ENCODE results near the gene PDIA4. TPM values are rescaled to one million over a fixed set of nuclear protein-coding genes. Genes with fewer than 3 reads are reported as not detected.
A peak's percentile ranks its signal among the peaks of the same experiment; 100 is the strongest.
"Not testable (repeated sequence)": the region's sequence is repeated elsewhere in the genome, so short reads cannot be mapped to it uniquely, and the experiment has no call there.

PDIA4 gene
- total RNA-seq, 1 donor from 2014 or later: 132 TPM

- Mint-ChIP-seq H3K27me3 (ENCODE audit: insufficient read depth) (peaks cover 8% of the 10 kb centered on the region), H3K4me3 (no peak overlapping the region), H3K36me3 (ENCODE audit: low read depth) (no peaks in the 10 kb centered on the region), H3K4me1 (ENCODE audit: low read depth) (peaks cover 5% of the 10 kb centered on the region), H3K9me3 (no peaks in the 10 kb centered on the region), H3K27ac (no peak overlapping the region)
- no peak for DNase-seq (ENCODE audit: low spot score)
- intact Hi-C loops (cut with micrococcal nuclease): no loop called here
Measured at GRCh38 chr7:148993193-148993592, 35.1 kb downstream of the PDIA4 start.

DNA sequence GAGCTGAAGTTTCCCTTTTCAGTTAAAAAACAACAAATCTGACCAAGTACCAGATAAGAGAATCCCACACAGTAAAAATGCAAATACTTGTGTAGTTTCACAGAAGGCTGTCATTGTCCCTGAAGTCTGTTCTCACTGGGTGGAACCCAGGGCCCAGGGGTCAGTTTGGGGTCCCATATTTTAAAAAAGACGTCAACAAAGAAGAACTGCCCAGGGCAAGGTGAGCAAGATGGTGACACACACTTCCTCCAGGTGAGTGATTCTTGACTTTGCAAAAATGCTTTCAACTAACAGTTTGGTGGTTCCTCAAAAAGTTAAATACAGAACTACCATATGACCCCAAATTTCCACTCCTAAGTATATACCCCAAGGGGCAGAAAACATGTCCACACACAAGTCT lies 36.8 kb downstream of the PDIA4 start:
- peaks cover 8% of the 10 kb centered on the region for H3K27me3 Mint-ChIP-seq (ENCODE audit: insufficient read depth)

GRCh38 chr7:148987751-148988512 lies 40.4 kb downstream of the PDIA4 start:
- intact Hi-C loops (cut with micrococcal nuclease): loop anchor here (1.0 to 5.0 kb wide), 9 partner anchors 25 to 509 kb away; partner anchors contain the start of genes CUL1, EZH2, PDIA4 and ZNF282
- H3K9me3 Mint-ChIP-seq: no peaks in the 10 kb centered on the region
- peak overlapping the region; percentile 92 for H3K27ac Mint-ChIP-seq
- peak overlapping the region; percentile 94 for H3K4me3 Mint-ChIP-seq
- peaks cover 46% of the 10 kb centered on the region for H3K4me1 Mint-ChIP-seq (ENCODE audit: low read depth)
- H3K36me3 Mint-ChIP-seq (ENCODE audit: low read depth): no peaks in the 10 kb centered on the region
- H3K27me3 Mint-ChIP-seq (ENCODE audit: insufficient read depth): peaks cover 21% of the 10 kb centered on the region
- DNase-seq (ENCODE audit: low spot score): no peak

More for the DNA sequence above, 36.8 kb downstream of the PDIA4 start:
- Mint-ChIP-seq H3K4me3 (no peak overlapping the region), H3K9me3 (no peaks in the 10 kb centered on the region), H3K36me3 (ENCODE audit: low read depth) (no peaks in the 10 kb centered on the region), H3K4me1 (ENCODE audit: low read depth) (peaks cover 19% of the 10 kb centered on the region), H3K27ac (no peak overlapping the region)
- no peak for DNase-seq (ENCODE audit: low spot score)
- intact Hi-C loops (cut with micrococcal nuclease): no loop called here

GRCh38 chr7:148987010-148987750 lies 41.1 kb downstream of the PDIA4 start:
- peaks cover 21% of the 10 kb centered on the region for H3K27me3 Mint-ChIP-seq (ENCODE audit: insufficient read depth)
- peak overlapping the region; percentile 94 for H3K4me3 Mint-ChIP-seq
- no peaks in the 10 kb centered on the region for H3K36me3 Mint-ChIP-seq (ENCODE audit: low read depth)
- H3K9me3 Mint-ChIP-seq: no peaks in the 10 kb centered on the region
- intact Hi-C loops (cut with micrococcal nuclease): loop anchor here (1.0 to 5.0 kb wide), 9 partner anchors 24 to 510 kb away; partner anchors contain the start of genes CUL1, EZH2, PDIA4 and ZNF282
- H3K27ac Mint-ChIP-seq: peak overlapping the region; percentile 92
- H3K4me1 Mint-ChIP-seq (ENCODE audit: low read depth): peaks cover 46% of the 10 kb centered on the region
- DNase-seq (ENCODE audit: low spot score): peak; percentile 78

GRCh38 chr7:148986742-148987009 lies 41.6 kb downstream of the PDIA4 start:
- H3K4me3 Mint-ChIP-seq: peak overlapping the region; percentile 52
- H3K9me3 Mint-ChIP-seq: no peaks in the 10 kb centered on the region
- H3K4me1 Mint-ChIP-seq (ENCODE audit: low read depth): peaks cover 46% of the 10 kb centered on the region

DNA sequence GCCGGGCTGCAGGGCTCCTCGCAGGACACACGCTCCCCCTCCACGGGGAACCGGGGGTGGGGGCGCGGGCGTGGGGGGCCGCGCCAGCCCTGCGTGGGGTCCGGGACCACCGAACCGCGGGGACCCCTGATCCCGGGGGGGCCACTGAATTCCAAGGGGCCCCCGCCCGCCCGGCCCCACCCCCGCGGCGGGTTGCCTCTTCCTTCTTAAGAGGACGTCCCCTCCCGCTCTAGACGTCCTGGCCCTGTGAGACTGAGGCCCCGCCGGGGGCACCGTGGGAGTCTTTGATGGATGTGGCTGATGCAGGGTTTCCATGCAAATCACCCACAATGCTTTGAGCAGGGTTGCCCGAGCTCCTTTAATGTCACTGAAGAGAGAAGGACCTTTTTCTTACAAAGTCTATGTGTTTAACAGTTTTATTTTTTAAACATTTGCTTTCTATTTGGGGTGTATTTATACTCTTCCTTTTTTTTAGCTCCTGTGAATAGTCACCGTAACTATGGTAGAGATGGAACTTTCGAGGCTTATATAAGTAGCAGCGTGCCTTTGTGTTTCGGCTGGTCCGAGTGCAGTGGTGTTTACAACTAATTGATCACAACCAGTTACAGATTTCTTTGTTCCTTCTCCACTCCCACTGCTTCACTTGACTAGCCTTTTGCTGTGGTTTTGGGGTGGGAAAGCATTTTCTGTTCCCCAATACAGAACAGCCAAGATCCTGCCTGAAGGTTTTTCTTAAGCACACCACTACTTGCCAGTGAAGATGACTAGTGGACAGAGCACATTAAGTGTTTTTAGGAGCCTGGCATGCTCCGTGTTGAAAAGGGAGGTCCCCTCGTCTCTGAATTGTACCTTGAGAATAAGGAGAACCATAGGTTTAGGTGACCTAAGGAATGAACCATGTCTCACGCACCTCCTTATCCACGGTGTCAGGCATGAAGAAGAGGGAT lies 44.8 kb downstream of the PDIA4 start:
- peaks cover 25% of the 10 kb centered on the region for H3K27me3 Mint-ChIP-seq (ENCODE audit: insufficient read depth)
- intact Hi-C loops (cut with micrococcal nuclease): loop anchor here (1.0 to 5.0 kb wide), 9 partner anchors 20 to 641 kb away; partner anchors contain the start of genes PDIA4 and ZNF786
- H3K36me3 Mint-ChIP-seq (ENCODE audit: low read depth): peaks cover 2% of the 10 kb centered on the region
- H3K4me1 Mint-ChIP-seq (ENCODE audit: low read depth): peaks cover 51% of the 10 kb centered on the region
- peak; percentile 66 for DNase-seq (ENCODE audit: low spot score)
- H3K4me3 Mint-ChIP-seq: peak overlapping the region; percentile 89
- H3K27ac Mint-ChIP-seq: peak overlapping the region; percentile 91
- H3K9me3 Mint-ChIP-seq: no peaks in the 10 kb centered on the region

More at GRCh38 chr7:148986742-148987009, 41.6 kb downstream of the PDIA4 start:
- no peak for DNase-seq (ENCODE audit: low spot score)
- Mint-ChIP-seq H3K36me3 (ENCODE audit: low read depth) (no peaks in the 10 kb centered on the region), H3K27me3 (ENCODE audit: insufficient read depth) (peaks cover 21% of the 10 kb centered on the region), H3K27ac (peak overlapping the region; percentile 92)
- intact Hi-C loops (cut with micrococcal nuclease): loop anchor here (1.0 to 5.0 kb wide), 9 partner anchors 23 to 511 kb away; partner anchors contain the start of genes CUL1, EZH2, PDIA4 and ZNF282

GRCh38 chr7:148982654-148983199 lies 45.6 kb downstream of the PDIA4 start:
- peaks cover 44% of the 10 kb centered on the region for H3K4me1 Mint-ChIP-seq (ENCODE audit: low read depth)
- peaks cover 2% of the 10 kb centered on the region for H3K36me3 Mint-ChIP-seq (ENCODE audit: low read depth)
- peaks cover 29% of the 10 kb centered on the region for H3K27me3 Mint-ChIP-seq (ENCODE audit: insufficient read depth)
- peak overlapping the region; percentile 33 for H3K27ac Mint-ChIP-seq
- H3K9me3 Mint-ChIP-seq: no peaks in the 10 kb centered on the region
- DNase-seq (ENCODE audit: low spot score): no peak
- intact Hi-C loops (cut with micrococcal nuclease): loop anchor here (1.0 to 5.0 kb wide), 9 partner anchors 19 to 642 kb away; partner anchors contain the start of genes PDIA4 and ZNF786
- H3K4me3 Mint-ChIP-seq: peak overlapping the region; percentile 89

DNA sequence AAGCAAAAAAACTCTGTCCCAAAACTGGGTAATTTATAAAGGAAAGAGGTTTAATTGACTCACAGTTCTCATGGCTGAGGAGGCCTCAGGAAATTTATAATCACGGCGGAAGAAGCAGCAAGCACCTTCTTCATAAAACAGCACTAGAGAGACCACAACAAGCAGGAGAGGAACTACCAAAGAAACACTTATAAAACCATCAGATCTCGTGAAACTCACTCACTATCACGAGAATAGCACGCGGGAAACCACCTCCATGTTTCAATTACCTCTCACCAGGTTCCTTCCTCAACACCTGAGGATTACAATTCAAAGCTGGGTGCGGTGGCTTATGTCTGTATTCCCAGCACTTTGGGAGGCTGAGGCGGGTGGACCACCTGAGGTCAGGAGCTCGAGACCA lies 48.5 kb downstream of the PDIA4 start:
- no peak for DNase-seq (ENCODE audit: low spot score)
- Mint-ChIP-seq H3K4me3 (no peak overlapping the region), H3K27ac (no peak overlapping the region)

GRCh38 chr7:148979072-148979471 lies 49.2 kb downstream of the PDIA4 start:
- intact Hi-C loops (cut with micrococcal nuclease); H3K36me3 Mint-ChIP-seq (ENCODE audit: low read depth); H3K27ac Mint-ChIP-seq; H3K4me3 Mint-ChIP-seq; DNase-seq (ENCODE audit: low spot score); H3K9me3 Mint-ChIP-seq: not testable (repeated sequence)
- H3K4me1 Mint-ChIP-seq (ENCODE audit: low read depth): peaks cover 16% of the 10 kb centered on the region
- H3K27me3 Mint-ChIP-seq (ENCODE audit: insufficient read depth): peaks cover 28% of the 10 kb centered on the region

More for the DNA sequence above, 48.5 kb downstream of the PDIA4 start:
- Mint-ChIP-seq H3K27me3 (ENCODE audit: insufficient read depth) (peaks cover 30% of the 10 kb centered on the region), H3K36me3 (ENCODE audit: low read depth) (peaks cover 2% of the 10 kb centered on the region), H3K4me1 (ENCODE audit: low read depth) (peaks cover 23% of the 10 kb centered on the region), H3K9me3 (no peaks in the 10 kb centered on the region)
- intact Hi-C loops (cut with micrococcal nuclease): loop anchor here (5.0 kb wide), 1 partner anchor 478 kb away; no protein-coding TSS in a partner anchor

DNA sequence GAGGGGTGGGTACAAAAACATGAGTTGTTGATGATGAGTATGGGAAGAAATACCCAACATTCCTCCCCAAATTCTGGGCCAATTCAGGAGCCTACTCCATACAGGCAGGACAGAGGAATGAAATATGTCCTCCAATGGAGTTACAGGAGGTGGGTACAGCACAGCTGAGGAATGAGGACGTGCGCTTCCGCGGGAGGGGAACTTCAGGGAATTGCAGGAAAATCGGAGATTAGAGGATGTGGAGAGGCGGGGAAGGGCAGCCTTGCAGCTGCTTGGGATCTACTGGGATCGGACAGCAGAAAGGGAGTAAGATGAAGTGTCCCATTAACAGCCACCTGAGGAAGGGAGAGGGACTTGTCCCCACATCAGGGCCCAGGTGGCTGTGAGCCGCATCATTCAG lies 50.2 kb downstream of the PDIA4 start:
- DNase-seq (ENCODE audit: low spot score): no peak
- H3K9me3 Mint-ChIP-seq: no peaks in the 10 kb centered on the region
- intact Hi-C loops (cut with micrococcal nuclease): no loop called here
- peaks cover 19% of the 10 kb centered on the region for H3K27me3 Mint-ChIP-seq (ENCODE audit: insufficient read depth)
- H3K4me3 Mint-ChIP-seq: no peak overlapping the region
- peaks cover 2% of the 10 kb centered on the region for H3K36me3 Mint-ChIP-seq (ENCODE audit: low read depth)
- H3K4me1 Mint-ChIP-seq (ENCODE audit: low read depth): peaks cover 7% of the 10 kb centered on the region
- H3K27ac Mint-ChIP-seq: no peak overlapping the region

DNA sequence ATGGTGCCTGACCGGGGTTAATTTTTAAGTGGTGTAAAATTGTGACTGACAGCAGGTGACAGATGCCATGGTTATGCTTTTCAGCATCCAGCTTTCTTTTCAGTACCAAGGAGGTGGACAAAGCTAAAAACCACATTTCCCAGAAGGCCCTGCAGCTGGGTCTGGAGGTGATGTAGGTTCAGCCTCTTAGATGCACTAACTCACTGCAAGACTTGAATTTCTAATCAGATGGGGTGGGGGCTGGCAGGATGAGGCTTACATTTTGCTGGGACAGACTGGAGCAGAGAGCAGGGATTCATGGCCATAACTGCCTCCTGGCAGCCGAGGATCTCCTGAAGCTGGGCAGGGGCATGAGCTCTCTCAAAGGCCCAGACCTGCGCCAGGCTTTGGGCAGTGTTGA lies 52.4 kb downstream of the PDIA4 start:
- no peaks in the 10 kb centered on the region for H3K9me3 Mint-ChIP-seq
- peaks cover 12% of the 10 kb centered on the region for H3K27me3 Mint-ChIP-seq (ENCODE audit: insufficient read depth)
- H3K27ac Mint-ChIP-seq: no peak overlapping the region
- intact Hi-C loops (cut with micrococcal nuclease): no loop called here
- DNase-seq (ENCODE audit: low spot score): no peak
- no peaks in the 10 kb centered on the region for H3K36me3 Mint-ChIP-seq (ENCODE audit: low read depth)
- H3K4me1 Mint-ChIP-seq (ENCODE audit: low read depth): peaks cover under 1% of the 10 kb centered on the region
- no peak overlapping the region for H3K4me3 Mint-ChIP-seq

DNA sequence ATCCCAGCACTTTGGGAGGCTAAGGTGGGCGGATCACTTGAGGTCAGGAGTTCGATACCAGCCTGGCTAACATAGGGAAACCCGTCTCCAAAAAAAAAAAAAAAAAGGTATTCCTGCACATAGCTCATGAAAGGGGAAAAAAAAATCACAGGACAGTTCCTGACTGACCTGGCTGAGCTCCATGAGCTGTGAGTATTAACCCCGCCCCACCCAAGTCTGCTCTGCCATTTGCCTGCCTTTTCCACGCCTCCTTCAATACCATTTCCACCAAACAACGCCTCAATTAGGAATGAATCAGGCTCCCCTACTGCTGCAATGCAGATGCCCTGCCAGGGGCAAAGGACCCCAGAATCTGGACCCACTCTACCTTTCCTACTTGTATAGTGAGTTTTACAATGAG lies 55.0 kb downstream of the PDIA4 start:
- H3K27ac Mint-ChIP-seq: no peak overlapping the region

More for the DNA sequence above, 55.0 kb downstream of the PDIA4 start:
- H3K9me3 Mint-ChIP-seq: no peaks in the 10 kb centered on the region
- no peaks in the 10 kb centered on the region for H3K36me3 Mint-ChIP-seq (ENCODE audit: low read depth)
- H3K27me3 Mint-ChIP-seq (ENCODE audit: insufficient read depth): peaks cover 7% of the 10 kb centered on the region
- H3K4me1 Mint-ChIP-seq (ENCODE audit: low read depth): no peaks in the 10 kb centered on the region
- intact Hi-C loops (cut with micrococcal nuclease): no loop called here
- no peak overlapping the region for H3K4me3 Mint-ChIP-seq
- no peak for DNase-seq (ENCODE audit: low spot score)

Data from activated T-helper 1 cell treated with anti-CD3 and anti-CD28 coated beads, Interleukin-12 subunit alpha, Interleukin-12 subunit beta, Interleukin-2, Interleukin-4 antibody, amounts not matched to agents 30 ng/mL and 10 ng/mL and 1 ng/mL, durations not matched to agents 14 hours and 24 hours and 36 hours (primary cell).